NCI-H2081 (cell line): Measurements from ENCODE around the gene OVAAL.

ENCODE experiments used
- DNase-seq, 2 experiments: peaks; one replicate each; lab custom pipeline; 2025; lab: John Stamatoyannopoulos, UW

Gene OVAAL

DNA sequence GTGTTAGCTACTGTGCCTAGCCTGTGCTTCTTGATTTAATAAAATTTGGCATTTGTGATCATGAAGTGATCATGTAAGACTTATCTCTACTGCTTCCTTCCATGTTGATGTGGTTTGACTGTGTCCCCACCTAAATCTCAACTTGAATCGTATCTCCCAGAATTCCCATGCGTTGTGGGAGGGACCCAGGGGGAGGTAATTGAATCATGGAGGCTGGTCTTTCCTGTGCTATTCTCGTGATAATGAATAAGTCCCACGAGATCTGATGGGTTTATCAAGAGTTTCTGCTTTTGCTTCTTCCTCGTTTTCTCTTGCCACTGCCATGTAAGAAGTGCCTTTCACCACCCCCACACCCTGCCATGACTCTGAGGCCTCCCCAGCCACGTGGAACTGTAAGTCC lies at the start of gene OVAAL:
TSS of gene OVAAL (plus strand) at position 301 of the 400 bp plus-strand sequence.
- DNase-seq, result no peak

DNA sequence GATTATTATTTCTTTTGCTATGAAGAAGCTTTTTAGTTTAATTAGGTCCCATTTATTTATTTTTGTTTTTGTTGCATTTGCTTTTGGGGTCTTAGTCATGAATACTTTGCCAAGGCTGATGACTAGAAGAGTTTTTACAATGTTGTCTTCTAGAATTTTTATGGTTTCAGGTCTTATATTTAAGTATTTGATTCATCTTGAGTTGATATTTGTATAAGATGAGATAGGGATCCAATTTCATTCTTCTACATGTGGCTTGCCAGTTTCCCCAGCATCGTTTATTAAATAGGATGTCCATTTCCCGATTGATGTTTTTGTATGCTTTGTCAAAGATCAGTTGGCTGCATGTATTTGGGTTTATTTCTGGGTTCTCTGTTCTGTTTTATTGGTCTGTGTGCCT lies 47.9 kb upstream of the OVAAL start:
- DNase-seq, result no peak

- DNase-seq, result no peak
Measured at GRCh38 chr1:180513531-180513930, 45.2 kb upstream of the OVAAL start.

GRCh38 chr1:180515364-180515763 lies 43.4 kb upstream of the OVAAL start:
- DNase-seq, result no peak

GRCh38 chr1:180515857-180516388 lies 42.8 kb upstream of the OVAAL start:
- peak; percentile 82 to 85 for DNase-seq

DNA sequence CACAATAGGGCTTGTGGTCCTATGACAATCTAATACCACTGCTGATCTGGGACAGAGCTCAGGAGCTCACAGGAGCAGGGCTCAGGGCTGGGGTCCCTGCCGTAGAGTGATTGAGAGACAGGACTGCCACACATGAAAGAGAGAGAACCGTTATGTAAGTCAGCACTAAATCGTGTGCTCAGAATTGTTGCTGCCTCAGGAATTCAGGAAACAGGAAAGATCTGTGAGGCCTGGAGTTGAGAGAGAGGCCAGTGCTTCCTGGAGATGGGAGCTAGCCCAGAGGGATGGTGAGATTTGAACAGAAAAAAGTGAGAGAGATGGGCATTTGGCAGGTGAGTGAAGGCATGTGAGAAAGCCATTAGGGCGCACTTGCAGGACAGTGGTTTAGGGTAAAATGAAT lies 38.9 kb upstream of the OVAAL start:
- DNase-seq, result no peak

DNA sequence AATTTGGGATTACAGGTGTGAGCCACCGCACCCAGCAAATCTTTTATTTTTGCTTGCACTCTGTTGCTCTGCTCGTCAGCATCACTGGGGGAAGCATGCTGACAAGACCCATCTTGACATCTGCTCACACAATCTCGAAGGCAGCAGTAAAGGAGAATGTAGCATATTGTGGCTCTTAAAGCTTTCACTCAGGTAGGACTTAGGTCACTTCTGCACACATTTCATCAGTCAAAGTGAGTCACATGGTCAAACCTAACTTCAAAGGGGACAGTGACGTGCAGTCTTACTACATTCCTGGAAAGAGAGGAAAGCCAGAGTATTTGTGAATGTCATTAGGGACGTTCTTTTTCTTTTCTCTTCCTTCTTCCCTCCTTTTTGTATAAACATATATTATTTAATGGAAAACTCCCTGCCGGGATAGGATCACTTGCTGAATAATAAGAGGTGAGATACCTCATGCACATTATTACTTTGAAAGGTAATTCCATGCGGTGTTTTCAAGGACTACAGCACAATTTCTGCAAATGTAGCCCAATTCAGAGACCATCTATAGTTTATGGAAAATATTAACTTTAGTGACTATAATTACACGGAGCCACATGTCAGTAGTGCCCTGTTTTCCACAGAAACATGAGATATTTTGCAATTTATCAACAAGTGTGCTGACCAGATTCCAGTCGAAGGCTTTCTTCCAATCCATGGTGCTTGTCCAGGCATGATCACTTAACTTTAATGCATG lies 37.1 kb upstream of the OVAAL start:
- DNase-seq, result no peak

DNA sequence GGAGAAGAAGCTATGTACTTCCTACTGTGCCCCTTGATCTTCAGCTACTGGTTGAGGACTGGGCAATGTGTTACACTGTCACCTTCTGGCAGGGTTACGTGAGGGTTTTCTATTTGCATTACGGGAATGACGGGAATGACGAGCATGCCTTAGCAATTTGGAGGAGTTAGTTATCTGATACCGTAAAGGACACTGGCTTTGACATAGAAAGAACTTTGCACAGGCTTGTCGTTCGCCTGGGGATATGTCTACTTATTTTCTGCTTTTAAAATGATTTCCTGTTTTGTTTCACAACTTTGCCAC lies 36.6 kb upstream of the OVAAL start:
- DNase-seq, result no peak

DNA sequence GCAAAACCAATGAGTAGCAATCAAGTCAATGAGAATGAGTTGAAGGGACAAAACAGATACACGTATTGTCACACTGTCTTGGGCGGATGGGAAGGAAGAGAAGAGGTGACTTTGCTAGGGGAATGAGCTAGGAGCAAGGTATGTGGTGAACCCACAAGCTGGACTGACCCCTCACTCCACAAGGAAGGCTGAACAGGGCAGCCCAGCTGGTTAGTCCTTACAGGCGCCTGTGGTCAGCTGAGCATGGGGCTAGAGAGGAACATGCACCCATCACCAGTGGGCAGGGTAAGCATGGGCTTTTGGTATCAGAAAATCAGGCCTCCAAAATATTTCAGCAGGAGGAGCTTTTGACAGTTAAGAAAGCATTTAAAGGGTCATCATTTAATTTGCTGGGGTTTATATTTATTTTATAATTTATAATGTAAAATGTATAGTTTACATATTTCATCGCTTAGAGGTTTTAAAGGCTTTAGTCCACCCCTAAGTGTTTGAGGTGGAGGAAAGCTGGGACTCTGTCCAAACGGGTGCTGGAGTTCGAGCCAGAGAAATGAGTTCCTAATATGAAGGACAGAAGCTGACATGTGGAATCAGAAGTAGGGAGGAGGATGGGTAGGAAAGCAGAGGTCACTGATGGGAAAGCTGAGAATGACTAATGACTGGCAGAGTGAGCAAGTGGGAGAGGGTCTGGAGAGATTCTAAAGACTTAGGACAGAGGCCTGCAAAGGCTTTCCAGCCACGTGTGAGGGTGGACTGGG lies 34.4 kb upstream of the OVAAL start:
- DNase-seq, result no peak

DNA sequence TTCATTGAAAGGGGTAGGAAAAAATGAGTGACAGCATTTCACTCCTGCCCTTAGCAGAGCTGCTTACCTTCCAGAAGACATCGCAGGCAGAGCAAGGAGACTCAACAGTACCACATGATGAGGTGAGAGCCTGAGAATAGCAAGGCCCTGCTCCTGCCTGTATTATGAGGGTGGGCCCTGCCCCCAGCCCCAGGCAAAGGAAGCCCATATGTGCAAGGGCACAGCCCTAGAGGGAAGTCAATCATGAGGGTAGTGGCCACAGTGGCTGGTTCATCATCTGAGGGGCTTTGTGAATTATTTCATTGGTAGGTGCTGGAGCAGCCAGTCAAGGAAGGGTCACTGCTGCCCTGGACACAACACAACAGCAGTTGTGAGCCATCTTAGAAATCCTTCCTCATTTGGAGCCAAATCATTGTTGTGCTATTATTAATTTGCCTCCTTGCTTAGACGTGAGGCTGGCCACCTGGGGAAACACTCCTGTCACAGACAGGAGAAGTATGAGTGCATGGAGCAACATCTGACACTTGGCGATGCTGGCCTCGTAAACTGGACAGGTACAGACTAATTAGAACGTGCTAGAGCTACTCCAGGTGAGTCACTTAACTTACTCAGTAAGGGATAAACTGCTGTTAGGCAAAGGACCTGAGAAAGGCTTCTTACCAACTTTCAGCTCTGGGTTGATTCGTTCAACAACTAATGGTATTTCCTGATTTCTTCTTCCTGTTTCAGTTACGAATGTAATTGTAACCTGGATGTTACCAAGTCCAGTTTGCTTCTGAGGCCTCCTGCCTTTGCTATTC lies 33.6 kb upstream of the OVAAL start:
- DNase-seq, result no peak

- DNase-seq, result no peak
Measured at GRCh38 chr1:180525715-180526039, 33.1 kb upstream of the OVAAL start.

GRCh38 chr1:180527101-180527669 lies 31.6 kb upstream of the OVAAL start:
- DNase-seq, result no peak

GRCh38 chr1:180528868-180529470 lies 29.8 kb upstream of the OVAAL start:
- no peak for DNase-seq

DNA sequence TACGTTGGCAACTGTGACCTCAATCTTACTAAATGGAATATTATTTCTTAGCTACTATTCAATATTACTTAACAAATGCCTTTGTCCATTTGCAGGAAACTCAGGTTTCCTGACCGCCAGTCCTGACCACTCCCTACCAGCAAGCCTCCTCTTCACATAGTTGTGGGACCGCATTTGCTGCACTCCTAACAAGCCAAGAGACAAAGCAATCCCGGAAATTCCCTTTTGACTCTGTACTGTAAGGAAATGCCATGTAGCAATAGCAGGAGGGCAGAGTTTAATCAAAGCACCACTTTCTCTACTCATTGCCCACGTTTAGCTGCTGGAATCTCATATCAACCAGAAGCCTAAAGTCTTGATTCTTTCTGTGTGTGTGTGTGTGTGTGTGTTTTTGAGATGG lies 28.3 kb upstream of the OVAAL start:
- DNase-seq, result no peak

DNA sequence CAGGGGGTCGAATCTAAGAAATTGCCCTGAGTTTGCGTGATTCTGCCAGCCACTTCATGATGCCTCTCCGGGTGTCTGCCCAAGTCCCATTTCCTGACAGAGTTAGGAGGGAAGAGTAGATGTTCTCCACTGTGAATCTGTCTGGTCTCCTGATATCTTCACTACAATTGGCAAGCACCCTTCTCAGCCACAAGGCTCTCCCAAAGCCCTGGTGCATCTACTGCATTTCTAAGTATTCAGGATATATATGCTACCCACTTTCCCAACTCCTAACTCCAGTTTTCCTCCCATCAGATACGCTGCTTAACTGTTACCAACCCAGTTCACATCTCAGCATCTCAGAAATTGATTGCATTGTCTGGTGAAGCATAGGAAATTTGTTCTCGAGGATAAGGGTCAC lies 25.9 kb upstream of the OVAAL start:
- DNase-seq, result no peak

- DNase-seq, result peak; percentile 71 to 81
Measured at GRCh38 chr1:180533266-180533987, 25.3 kb upstream of the OVAAL start.

- DNase-seq, result no peak
Measured at GRCh38 chr1:180534214-180534613, 24.6 kb upstream of the OVAAL start.

- no peak for DNase-seq
Measured at GRCh38 chr1:180535418-180535999, 23.3 kb upstream of the OVAAL start.

GRCh38 chr1:180536821-180537372 lies 21.9 kb upstream of the OVAAL start:
- no peak for DNase-seq

GRCh38 chr1:180539136-180539535 lies 19.6 kb upstream of the OVAAL start:
- peak; percentile 10 to 45 for DNase-seq
